GM06990 (cell line): ENCODE results near the gene IRF7.
"Not testable (repeated sequence)": the region's sequence is repeated elsewhere in the genome, so short reads cannot be mapped to it uniquely, and the experiment has no call there.

Source experiments
- DNase-seq: peaks from one replicate; pipeline ENCODE4 v3.0.0-alpha.2; 2011; ENCODE audit not compliant: insufficient read length; ENCODE audit errors: extremely low read depth
- H3K27me3 ChIP-seq: replicated peaks from 2 replicates; pipeline ENCODE4 v1.6.0; 2011; ENCODE audit warnings: low read length; ENCODE audit not compliant: control insufficient read depth, insufficient read depth
- H3K36me3 ChIP-seq: 2 replicates; pipeline ENCODE4 v1.5.1; 2011; ENCODE audit warnings: low read length; ENCODE audit not compliant: control insufficient read depth, insufficient read depth
- H3K4me3 ChIP-seq: replicated peaks from 2 replicates; pipeline ENCODE4 v1.5.1; 2011; ENCODE audit warnings: low read depth, mild to moderate bottlenecking, control low read depth, low read length
- TF ChIP-seq, protein P1 (sequence below): IDR thresholded peaks from 2 replicates; pipeline ENCODE4 v1.5.1; 2011; ENCODE audit warnings: low read length, control low read depth, mild to moderate bottlenecking, inconsistent platforms; ENCODE audit not compliant: insufficient read depth, poor library complexity, severe bottlenecking

The IRF7 gene

GRCh38 chr11:659532-660085 lies 43.9 kb upstream of the IRF7 start:
- Histone ChIP-seq H3K36me3 (peaks cover 10% of the 10 kb centered on the region), H3K27me3 (no peaks in the 10 kb centered on the region), H3K4me3 (no peak overlapping the region)
- TF ChIP-seq, protein P1, sequence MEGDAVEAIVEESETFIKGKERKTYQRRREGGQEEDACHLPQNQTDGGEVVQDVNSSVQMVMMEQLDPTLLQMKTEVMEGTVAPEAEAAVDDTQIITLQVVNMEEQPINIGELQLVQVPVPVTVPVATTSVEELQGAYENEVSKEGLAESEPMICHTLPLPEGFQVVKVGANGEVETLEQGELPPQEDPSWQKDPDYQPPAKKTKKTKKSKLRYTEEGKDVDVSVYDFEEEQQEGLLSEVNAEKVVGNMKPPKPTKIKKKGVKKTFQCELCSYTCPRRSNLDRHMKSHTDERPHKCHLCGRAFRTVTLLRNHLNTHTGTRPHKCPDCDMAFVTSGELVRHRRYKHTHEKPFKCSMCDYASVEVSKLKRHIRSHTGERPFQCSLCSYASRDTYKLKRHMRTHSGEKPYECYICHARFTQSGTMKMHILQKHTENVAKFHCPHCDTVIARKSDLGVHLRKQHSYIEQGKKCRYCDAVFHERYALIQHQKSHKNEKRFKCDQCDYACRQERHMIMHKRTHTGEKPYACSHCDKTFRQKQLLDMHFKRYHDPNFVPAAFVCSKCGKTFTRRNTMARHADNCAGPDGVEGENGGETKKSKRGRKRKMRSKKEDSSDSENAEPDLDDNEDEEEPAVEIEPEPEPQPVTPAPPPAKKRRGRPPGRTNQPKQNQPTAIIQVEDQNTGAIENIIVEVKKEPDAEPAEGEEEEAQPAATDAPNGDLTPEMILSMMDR: no peak
- no peak for DNase-seq

DNA sequence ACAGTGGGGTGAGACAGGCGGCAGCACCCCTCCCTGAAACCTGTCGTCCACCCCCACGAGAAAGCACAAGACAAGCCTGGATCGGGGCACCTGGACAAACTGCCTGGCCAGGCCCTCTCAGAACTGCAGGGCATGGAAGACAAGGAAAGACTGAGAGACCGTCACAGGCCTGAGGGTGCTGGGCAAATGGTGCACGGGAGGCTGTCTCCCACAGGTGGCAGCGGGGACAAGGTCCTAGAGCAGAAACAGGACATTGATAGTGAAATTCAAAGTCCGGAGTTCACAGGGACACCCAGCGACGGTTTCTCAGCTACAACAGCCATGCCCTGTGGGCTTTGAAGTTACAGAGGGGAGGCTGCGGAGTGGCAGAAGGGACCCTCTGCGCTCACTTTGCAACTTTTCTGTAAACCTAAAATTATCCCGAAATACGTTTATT lies 42.0 kb upstream of the IRF7 start:
- H3K36me3 ChIP-seq: peaks cover 5% of the 10 kb centered on the region
- TF ChIP-seq, protein P1: no peak
- no peak for DNase-seq

DNA sequence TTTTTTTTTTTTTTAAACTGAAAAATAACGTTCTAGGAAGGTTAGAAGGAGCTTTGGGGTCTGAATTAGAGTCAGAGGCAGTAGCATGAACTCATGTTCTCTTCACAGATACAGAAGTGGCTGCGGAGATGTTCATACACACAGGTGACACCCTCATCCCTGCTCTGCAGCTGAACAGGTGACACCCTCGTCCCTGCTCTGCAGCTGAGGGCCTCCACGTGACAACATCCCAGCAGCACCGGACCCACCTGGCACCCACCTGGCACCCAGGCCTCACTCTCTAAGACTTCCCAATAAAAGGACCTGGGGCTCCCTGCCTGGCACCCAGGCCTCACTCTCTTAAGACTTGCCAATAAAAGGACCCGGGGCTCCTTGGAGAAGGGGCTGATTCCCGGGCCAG lies 41.1 kb upstream of the IRF7 start:
- Histone ChIP-seq H3K4me3 (no peak overlapping the region), H3K36me3 (peaks cover 5% of the 10 kb centered on the region), H3K27me3 (no peaks in the 10 kb centered on the region)
- DNase-seq: no peak
- TF ChIP-seq, protein P1: no peak

More for the DNA sequence above, 42.0 kb upstream of the IRF7 start:
- Histone ChIP-seq H3K27me3 (no peaks in the 10 kb centered on the region), H3K4me3 (no peak overlapping the region)

- no peaks in the 10 kb centered on the region for H3K27me3 ChIP-seq
- H3K36me3 ChIP-seq: peaks cover 5% of the 10 kb centered on the region
- TF ChIP-seq, protein P1: no peak
- H3K4me3 ChIP-seq: no peak overlapping the region
- no peak for DNase-seq
These were observed 40.7 kb upstream of the IRF7 start for GRCh38 chr11:656426-656825.

DNA sequence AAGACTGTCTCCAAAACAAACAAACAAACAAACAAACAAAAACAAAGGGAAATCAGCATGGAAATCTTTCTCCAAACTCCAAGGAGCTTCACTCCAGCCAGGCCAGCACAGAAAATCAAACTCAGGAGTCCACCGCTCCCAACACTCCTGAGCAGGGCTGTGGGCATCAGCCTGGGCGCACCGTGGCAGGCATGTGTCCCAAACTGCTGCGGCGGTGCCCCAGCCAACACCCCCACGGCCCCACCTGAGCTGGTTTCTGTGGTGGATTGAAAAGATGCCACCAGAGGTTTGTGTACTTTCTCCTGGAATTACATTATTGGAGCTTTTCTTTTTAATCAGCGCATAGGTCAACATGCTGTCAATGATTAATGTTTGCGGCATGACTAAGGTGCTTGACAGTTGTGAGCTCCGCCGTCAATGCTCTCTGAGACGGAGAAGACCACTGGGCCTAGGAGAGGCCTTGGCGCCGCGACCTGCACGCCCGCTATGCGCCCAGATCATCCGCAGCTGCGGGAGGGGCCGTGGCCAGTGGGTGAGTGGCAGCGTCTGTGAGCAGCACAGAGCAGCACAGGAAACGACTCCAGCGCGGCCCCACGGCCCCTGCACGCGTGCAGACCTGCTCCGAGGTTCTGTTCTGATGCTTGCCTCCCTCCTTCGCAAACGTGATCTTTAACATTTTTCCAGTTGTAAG lies 39.4 kb upstream of the IRF7 start:
- no peaks in the 10 kb centered on the region for H3K27me3 ChIP-seq
- TF ChIP-seq, protein P1: no peak
- DNase-seq: no peak
- H3K4me3 ChIP-seq: no peak overlapping the region
- H3K36me3 ChIP-seq: peaks cover 5% of the 10 kb centered on the region

DNA sequence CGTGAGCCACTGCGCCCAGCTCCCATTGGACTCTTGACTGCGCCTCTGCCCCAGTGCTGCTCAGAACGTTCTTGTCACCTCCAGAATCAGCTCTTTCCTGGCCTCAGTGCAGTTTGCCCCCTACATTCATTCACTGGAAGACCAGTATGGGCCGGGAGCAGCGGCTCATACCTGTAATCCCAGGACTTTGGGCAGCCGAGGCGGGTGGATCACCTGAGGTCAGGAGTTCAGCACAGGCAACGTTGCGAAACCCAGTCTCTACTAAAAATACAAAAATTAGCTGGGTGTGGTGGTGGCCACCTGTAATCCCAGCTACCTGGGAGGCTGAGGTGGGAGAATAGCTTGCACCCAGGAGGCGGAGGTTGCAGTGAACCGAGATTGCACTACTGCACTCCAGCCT lies 38.7 kb upstream of the IRF7 start:
- not testable (repeated sequence) for H3K27me3 ChIP-seq, H3K4me3 ChIP-seq, DNase-seq, H3K36me3 ChIP-seq
